COLO829 (cell line): ENCODE results near the gene CTNNA1.
"Not testable (repeated sequence)": the region's sequence is repeated elsewhere in the genome, so short reads cannot be mapped to it uniquely, and the experiment has no call there.

Experiments used
- DNase-seq: peaks from one replicate; pipeline ENCODE4 v3.0.0; 2012; ENCODE audit warnings: low spot score

Gene CTNNA1

DNA sequence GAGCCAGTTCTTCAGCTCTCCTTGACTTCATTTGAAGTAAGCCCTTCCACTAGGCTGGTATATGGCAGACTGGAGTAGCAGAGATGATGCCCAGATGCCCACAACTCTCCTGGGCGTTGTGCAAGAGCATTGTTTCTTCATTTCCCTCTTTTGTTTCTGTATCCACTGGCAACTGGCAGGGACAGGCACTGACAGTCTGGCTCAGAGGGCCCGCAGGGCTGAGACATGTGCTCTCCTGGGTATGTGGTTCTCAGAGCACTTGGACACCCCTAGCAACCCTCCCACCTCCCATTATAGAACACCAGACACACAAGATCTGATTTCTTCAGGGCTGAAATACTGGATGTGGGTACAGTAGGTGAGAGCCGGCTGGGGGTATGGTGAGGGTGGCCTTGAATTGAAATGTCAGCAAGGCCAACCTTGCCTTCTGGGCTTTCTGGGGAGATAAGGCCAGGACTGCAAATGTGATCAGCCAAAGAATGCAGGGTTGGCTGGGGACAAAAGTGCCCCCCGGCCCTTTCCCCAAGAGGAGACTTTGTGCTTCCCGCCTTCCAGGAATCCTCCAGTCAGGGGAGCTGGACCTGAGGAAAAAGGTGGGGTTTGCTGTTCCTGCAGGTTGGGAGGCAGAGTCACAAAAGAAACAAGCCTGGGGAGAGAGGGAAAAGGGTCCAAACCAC is 28.6 kb upstream of the CTNNA1 start:
- DNase-seq, result no peak

GRCh38 chr5:138725153-138725817 is 27.9 kb upstream of the CTNNA1 start:
- peak; percentile 11 for DNase-seq

- no peak for DNase-seq
Observed at GRCh38 chr5:138725818-138726416, 27.3 kb upstream of the CTNNA1 start.

- no peak for DNase-seq
Observed at GRCh38 chr5:138726848-138727247, 26.4 kb upstream of the CTNNA1 start.

- not testable (repeated sequence) for DNase-seq
Observed at GRCh38 chr5:138730496-138730895, 22.7 kb upstream of the CTNNA1 start.

DNA sequence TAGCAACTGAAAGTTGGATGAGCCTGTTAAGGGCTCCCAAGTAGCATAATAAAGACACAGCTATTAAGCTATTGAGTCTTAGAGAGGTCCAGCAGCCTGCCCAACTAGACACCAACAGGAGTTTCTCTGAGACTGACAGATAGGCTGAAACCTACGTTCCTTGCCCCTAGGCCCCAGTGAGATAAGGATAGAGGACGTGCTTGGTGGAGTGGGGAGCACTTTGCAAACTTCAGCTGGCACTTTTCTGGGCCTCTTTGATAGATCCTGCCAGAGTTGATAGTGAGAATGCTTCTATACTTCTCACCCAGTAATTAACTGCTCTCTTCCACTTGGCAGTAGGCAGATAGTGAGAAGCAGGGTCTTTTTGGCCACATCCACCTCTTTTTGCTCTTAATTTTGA is 20.8 kb upstream of the CTNNA1 start:
- DNase-seq, result no peak

DNA sequence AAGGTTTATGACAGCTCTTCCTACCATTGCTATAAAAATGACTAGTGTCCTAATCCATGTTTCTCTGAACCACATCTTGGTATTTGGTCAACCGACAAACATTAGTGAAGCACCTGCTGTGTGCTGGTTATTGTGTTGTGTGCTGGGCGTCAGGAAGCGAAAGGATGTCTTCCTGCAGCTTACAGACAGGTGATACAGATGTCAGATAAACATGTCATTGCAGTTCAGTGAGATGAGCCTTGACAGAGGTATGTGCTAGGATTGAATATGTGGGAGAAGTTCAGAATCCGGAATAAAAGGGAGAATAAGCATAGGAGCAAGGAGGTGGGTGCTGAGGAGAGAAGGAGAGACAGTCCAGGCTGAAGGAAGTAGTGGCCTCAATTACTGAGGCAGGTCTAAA is 20.3 kb upstream of the CTNNA1 start:
- no peak for DNase-seq

GRCh38 chr5:138733509-138733908 is 19.7 kb upstream of the CTNNA1 start:
- DNase-seq, result no peak

GRCh38 chr5:138736293-138736692 is 16.9 kb upstream of the CTNNA1 start:
- DNase-seq, result no peak

DNA sequence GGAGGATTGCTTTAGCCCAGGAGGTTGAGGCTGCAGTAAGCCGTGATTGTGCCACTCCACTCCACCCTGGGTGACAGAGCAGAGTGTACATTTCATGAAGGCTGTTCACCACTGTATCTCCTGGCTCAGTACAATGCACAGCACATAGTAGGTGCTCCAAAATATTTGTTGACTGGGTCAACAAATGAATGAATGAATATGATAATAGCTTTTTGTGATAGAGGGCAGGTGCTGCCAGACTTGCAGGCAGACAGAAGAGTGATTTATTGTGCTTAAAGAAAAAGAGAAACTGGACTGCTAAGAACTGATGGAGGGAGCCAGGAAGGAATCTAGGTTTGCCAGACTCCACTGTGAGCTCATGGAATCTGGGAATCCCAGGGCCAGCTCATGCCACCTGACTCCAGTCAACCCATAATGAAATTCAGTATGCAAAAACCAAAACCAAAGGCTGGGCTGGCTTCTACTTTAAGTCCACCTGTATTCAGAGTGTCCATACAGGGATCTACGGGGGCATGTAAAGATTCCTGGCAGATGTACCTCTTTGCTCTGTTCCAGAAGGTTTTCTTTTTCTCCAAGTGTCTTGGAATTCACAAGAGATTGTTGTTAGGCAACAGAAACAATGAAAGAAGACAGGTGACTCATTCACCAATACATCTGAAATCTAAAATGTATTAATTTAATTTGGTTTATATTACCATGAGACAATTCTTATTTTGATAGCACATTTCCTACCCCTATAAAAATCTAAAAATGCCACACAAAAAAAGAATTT is 15.5 kb upstream of the CTNNA1 start:
- no peak for DNase-seq

DNA sequence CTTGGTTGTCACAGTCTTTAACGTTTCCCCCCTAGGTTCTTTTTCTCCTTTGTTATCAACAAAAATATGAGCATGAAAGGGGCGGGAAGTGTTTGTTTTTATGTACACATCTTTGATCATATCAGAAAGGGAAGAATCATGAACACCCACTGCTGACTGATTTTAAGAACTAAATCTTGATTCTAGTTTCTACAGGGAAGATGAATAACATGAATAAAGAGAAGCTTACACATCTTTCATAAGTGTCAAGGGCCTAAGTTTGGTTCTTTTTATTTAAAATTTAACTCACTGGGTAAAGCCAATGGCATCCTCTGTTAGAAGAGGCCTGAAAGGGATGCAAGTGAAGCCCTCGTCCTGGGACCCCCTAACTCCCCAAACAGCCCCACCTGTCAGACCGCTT is 14.8 kb upstream of the CTNNA1 start:
- DNase-seq, result no peak

GRCh38 chr5:138739938-138740337 is 13.3 kb upstream of the CTNNA1 start:
- no peak for DNase-seq

- no peak for DNase-seq
Observed at GRCh38 chr5:138743484-138743883, 9.7 kb upstream of the CTNNA1 start.

DNA sequence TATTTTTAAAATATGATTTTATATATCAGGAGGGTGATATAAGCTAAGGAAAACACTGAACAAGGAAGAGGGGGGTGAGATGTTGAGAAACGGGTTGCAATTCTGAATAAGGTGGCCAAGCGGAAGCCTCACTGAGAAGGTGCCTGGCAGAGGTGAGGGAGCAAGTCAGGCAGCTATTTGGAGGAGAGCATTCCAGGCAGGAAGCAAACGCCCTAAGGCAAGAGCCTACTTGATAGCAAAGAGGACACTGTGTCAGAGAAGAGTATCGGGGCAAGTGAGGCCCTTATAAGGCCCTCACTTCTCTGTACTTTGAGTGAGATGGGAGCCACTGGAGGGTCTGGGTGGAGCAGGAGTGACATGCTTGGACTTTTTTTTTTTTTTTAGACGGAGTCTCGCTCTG is 8.0 kb upstream of the CTNNA1 start:
- DNase-seq, result no peak

DNA sequence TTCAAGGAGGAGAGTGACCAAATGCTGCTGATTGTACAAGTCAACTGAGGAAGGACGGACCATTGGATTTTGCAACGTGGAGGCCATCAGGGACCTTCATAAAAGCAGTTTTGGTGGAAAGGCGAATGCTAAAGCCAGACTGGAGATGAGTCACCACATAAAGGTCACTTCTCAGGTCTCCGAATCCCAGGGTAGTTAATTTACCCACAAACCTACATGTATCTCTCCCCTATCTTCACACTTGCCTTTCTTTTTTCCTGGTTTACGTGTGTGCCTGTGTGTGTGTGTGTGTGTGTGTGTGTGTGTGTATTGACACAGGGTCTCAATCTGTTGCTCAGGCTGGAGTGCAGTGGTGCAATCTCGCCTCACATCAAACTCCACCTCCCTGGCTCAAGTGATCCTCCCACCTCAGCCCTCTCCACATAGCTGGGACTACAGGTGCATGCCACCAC is 4.6 kb upstream of the CTNNA1 start:
- DNase-seq, result peak; percentile 17

GRCh38 chr5:138751344-138751743 is 1.9 kb upstream of the CTNNA1 start:
- not testable (repeated sequence) for DNase-seq

- DNase-seq, result no peak
Observed at GRCh38 chr5:138752341-138752950, 779 bp upstream of the CTNNA1 start.

DNA sequence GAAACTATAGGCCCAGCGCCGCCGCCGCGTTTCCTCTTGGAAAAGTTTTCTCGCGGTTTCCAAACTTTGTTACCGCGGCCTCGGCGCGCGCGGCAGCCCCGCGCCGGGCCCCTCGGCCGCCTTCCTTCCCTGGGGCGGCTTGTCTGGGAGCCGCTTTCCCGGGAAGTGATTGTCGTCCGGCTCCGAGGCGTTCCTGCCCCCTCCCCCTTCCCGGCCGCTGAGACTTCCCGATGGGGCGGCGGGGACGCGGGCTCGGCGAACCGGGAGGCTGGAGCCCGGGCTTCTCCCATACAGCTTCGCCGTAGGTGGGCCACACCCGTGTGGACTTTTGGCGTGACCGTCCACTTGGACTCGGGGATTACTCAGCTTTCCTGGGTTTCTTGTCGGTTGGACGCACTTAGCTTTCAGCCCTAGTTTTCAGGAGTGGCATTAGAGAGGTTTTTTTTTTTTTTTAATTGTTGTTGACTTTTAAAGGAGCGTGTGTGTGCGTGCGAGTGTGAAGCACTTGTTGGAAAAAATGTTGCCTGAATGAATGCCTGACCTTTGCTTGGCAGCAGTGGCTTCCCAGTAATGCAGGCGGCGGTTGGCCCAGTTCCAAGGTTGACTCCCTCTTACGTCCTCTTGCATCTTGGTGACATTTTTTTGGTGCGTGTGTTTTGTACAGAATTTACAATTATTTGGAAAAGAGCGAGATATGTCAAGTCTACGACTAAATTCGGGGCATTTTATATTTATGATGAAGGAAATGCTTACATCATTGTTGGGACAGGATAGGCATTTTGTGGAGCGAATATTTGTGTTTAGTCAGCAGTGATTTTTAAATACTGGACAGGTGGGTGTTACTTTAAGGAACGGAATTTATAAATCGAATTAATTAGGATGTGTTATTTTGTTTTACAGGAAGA is 821 bp downstream of the CTNNA1 start:
- DNase-seq, result peak; percentile 52

DNA sequence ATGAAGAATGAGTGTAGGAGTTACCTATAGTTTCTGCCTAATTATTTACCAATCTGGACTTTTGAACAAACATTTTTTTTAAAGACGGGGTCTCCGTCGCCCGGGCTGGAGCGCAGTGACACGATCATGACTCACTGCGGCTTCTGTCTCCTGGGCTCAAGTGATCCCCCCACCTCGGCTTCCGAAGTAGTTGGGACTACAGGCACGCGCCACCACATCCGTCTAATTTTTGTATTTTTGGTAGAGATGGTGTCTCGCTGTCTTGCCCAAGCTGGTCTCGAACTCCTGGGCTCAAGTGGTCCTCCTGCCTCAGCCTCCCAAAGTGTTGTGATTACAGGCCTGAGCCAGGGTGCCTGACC is 1.5 kb downstream of the CTNNA1 start:
- DNase-seq, result no peak

DNA sequence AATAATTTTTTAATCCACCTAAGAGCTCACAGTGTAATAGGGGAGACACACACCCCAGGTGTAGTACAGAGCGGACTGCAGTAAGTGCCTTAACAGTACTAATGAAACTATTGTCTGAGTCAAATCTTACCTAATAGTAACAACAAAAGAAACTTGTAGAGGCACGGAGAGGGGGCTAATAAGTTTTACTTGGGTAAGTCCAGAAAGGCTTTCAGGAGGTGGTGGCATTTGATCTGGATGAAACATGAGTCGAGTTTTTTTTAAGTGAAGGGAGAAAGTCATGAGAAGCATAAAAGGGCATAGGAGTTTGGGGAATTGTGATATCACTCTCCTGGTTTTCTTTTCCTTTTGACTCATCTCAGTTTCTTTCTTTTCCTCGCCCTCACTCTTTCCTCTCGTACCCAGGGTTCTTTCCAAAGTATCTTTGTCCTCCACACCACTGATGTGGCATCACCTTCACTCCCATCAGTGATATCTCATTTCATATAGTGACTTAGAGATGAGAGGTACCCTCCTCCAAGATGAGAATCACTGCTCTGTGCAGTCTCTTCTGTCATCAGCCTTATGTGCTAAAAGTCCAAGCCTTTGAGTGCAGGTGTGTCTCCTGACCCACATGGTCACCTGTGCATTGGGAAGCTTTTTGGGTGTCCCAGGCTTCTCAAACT is 2.0 kb downstream of the CTNNA1 start:
- no peak for DNase-seq
